CD14-positive monocyte (primary cell): ENCODE measurements around the gene TJP3. TPM values are rescaled to one million over a fixed set of nuclear protein-coding genes. Genes with fewer than 3 reads are reported as not detected.

Source experiments
- DNase-seq, 3 donors: peaks; one replicate each; pipeline ENCODE4 v3.0.0-alpha.2; 2011 to 2022
- H2AFZ ChIP-seq: 2 replicates; pipeline ENCODE4 v1.6.0; 2012; ENCODE audit warnings: mild to moderate bottlenecking, low read depth, low read length, inconsistent platforms; ENCODE audit not compliant: insufficient read depth, poor library complexity, severe bottlenecking
- H3K27ac ChIP-seq, 2 donors: 1 replicate in 1 of 2; 2 replicates in 1 of 2; pipeline ENCODE4 v1.5.1; 2012 to 2013; ENCODE audit warnings: low read length in 2 of 2, control low read depth in 1 of 2, inconsistent platforms in 1 of 2, low read depth in 1 of 2, mild to moderate bottlenecking in 1 of 2
- H3K27me3 ChIP-seq, 2 donors: one replicate each; pipeline versions ENCODE4 v1.6.0 to v1.6.1; 2011 to 2013; ENCODE audit warnings: low read length in 2 of 2; ENCODE audit not compliant: control insufficient read depth in 2 of 2, insufficient read depth in 2 of 2
- H3K36me3 ChIP-seq, 2 donors: replicated peaks in 1 of 2; 1 replicate in 1 of 2; 2 replicates in 1 of 2; pipeline versions ENCODE4 v1.5.1 to v1.6.1; 2012 to 2013; ENCODE audit warnings: low read length in 2 of 2, control low read depth in 1 of 2, inconsistent platforms in 1 of 2, mild to moderate bottlenecking in 1 of 2; ENCODE audit not compliant: insufficient read depth in 2 of 2, control insufficient read depth in 1 of 2
- H3K4me1 ChIP-seq, 2 donors: 1 replicate in 1 of 2; 2 replicates in 1 of 2; pipeline versions ENCODE4 v1.5.1 to v1.6.1; 2012 to 2013; ENCODE audit warnings: low read length in 2 of 2, control low read depth in 1 of 2, inconsistent platforms in 1 of 2, mild to moderate bottlenecking in 1 of 2, moderate library complexity in 1 of 2; ENCODE audit not compliant: insufficient read depth in 2 of 2, control insufficient read depth in 1 of 2
- H3K4me2 ChIP-seq: replicated peaks from 2 replicates; pipeline ENCODE3; 2012; ENCODE audit warnings: low read length, moderate library complexity, mild to moderate bottlenecking; ENCODE audit not compliant: poor library complexity, severe bottlenecking; ENCODE audit errors: extremely low read depth
- H3K4me3 ChIP-seq, 3 experiments: fragments of 200-600 bp in 1 of 3; sonication (generic) in 1 of 3; replicated peaks in 1 of 3; 1 replicate in 2 of 3; 2 replicates in 1 of 3; pipeline ENCODE4 v1.5.1; 2011 to 2013; ENCODE audit warnings: low read length in 3 of 3, mild to moderate bottlenecking in 3 of 3, control low read depth in 2 of 3, low read depth in 2 of 3, inconsistent platforms in 1 of 3, moderate library complexity in 1 of 3
- H3K79me2 ChIP-seq: 2 replicates; pipeline ENCODE4 v1.6.0; 2012; ENCODE audit warnings: mild to moderate bottlenecking, control low read depth, inconsistent platforms, low read length, moderate library complexity; ENCODE audit not compliant: insufficient read depth
- H3K9ac ChIP-seq: 2 replicates; pipeline ENCODE4 v1.6.0; 2017; ENCODE audit warnings: low read length, mild to moderate bottlenecking; ENCODE audit not compliant: insufficient read depth, poor library complexity, severe bottlenecking
- H3K9me3 ChIP-seq, 2 donors: replicated peaks in 1 of 2; 1 replicate in 1 of 2; 2 replicates in 1 of 2; pipeline versions ENCODE4 v1.5.1 to v1.6.1; 2012 to 2013; ENCODE audit warnings: low read length in 2 of 2, control low read depth in 1 of 2; ENCODE audit not compliant: control insufficient read depth in 1 of 2, insufficient read depth in 1 of 2
- H4K20me1 ChIP-seq: 2 replicates; pipeline ENCODE4 v1.6.0; 2012; ENCODE audit warnings: mild to moderate bottlenecking, low read length, control low read depth, moderate library complexity; ENCODE audit not compliant: insufficient read depth
- H3K27ac Mint-ChIP-seq, 7 donors: one replicate each; pipeline ENCODE4 v1.8.0; 2020; ENCODE audit warnings: mild to moderate bottlenecking in 7 of 7, mixed read lengths in 7 of 7, moderate library complexity in 6 of 7, inconsistent platforms in 2 of 7
- H3K27me3 Mint-ChIP-seq, 3 donors: one replicate each; pipeline ENCODE4 v1.8.0; 2021 to 2022; ENCODE audit warnings: low read depth in 3 of 3, mild to moderate bottlenecking in 3 of 3, mixed read lengths in 3 of 3, moderate library complexity in 3 of 3, inconsistent platforms in 1 of 3
- H3K36me3 Mint-ChIP-seq, 2 donors: one replicate each; pipeline ENCODE4 v1.8.0; 2020; ENCODE audit warnings: mixed read lengths in 2 of 2, inconsistent platforms in 1 of 2, mild to moderate bottlenecking in 1 of 2
- H3K4me1 Mint-ChIP-seq: one replicate; pipeline ENCODE4 v1.8.0; 2020; ENCODE audit warnings: mild to moderate bottlenecking, mixed read lengths
- H3K4me3 Mint-ChIP-seq, 2 donors: one replicate each; pipeline ENCODE4 v1.8.0; 2020; ENCODE audit warnings: mild to moderate bottlenecking in 2 of 2, mixed read lengths in 2 of 2, moderate library complexity in 1 of 2
- H3K9me3 Mint-ChIP-seq, 7 donors: one replicate each; pipeline ENCODE4 v1.8.0; 2020 to 2022; ENCODE audit warnings: mixed read lengths in 7 of 7, mild to moderate bottlenecking in 6 of 7, moderate library complexity in 6 of 7, inconsistent platforms in 2 of 7
- WGBS: methylation state at CpG from one replicate; pipeline ENCODE4 v1.1.5; 2013; ENCODE audit warnings: missing lambda C conversion rate; ENCODE audit not compliant: insufficient coverage; 5-methylcytosine and 5-hydroxymethylcytosine counted together
- intact Hi-C, 2 donors: fragments of 100-400 bp; cut with micrococcal nuclease; formaldehyde crosslinking; loops; one replicate each; pipeline versions ENCODE4 v1.15.0 to v1.15.1; 2023
- polyA plus RNA-seq, 3 donors: library from polyadenylated mRNA; depleted of rRNA in 1 of 3; unstranded in 2 of 3; stranded (reverse) in 1 of 3; fragments of 300-500 nt in 2 of 3; fragments of >200 nt in 1 of 3; fragmentation: Illumina TruSeq in 2 of 3; gene quantifications; 1 replicate in 2 of 3; 2 replicates in 1 of 3; pipeline ENCODE4 v1.2.3, GENCODE V29; 2012 to 2021
- TF ChIP-seq, protein P1 (sequence below): fragments of 200-600 bp; IDR thresholded peaks from one replicate; pipeline ENCODE4 v1.8.0; 2022; ENCODE audit warnings: antibody characterized with exemption, mild to moderate bottlenecking

TJP3 gene
- polyA plus RNA-seq, 3 donors = 0.01 TPM; not detected in 2

DNA sequence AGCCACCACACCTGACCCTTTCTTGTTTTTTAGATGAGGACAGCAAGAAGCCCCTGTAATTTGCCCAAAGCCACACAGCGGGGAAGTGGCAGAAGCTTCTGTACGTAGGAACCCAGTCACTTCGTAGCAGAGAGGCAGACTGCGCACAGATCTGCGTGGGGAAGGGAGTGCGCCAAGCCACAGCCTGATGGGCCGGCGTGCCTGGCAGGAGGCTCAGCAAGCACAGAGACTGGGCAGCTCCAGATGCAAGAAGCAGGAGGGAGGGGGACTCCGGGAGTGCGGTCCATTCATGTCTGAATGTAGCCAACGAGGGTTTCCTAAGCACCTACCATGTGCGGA is 347 bp upstream of the TJP3 start:
- no peaks in the 10 kb centered on the region for H3K36me3 ChIP-seq
- H2AFZ ChIP-seq = no peak overlapping the region
- peaks cover 17% of the 10 kb centered on the region for H3K4me1 Mint-ChIP-seq
- peaks cover 0 to 13% of the 10 kb centered on the region in 2 donors for H3K27me3 ChIP-seq
- no peaks in the 10 kb centered on the region for H3K9me3 ChIP-seq
- intact Hi-C loops = loop anchor here (5.0 kb wide), 1 partner anchor 41 kb away; no protein-coding TSS in a partner anchor
- H3K36me3 Mint-ChIP-seq = no peaks in the 10 kb centered on the region
- no peaks in the 10 kb centered on the region for H3K79me2 ChIP-seq
- no peak overlapping the region for H3K4me3 ChIP-seq
- H3K4me1 ChIP-seq = peaks cover 9 to 22% of the 10 kb centered on the region in 2 donors
- TF ChIP-seq, protein P1, sequence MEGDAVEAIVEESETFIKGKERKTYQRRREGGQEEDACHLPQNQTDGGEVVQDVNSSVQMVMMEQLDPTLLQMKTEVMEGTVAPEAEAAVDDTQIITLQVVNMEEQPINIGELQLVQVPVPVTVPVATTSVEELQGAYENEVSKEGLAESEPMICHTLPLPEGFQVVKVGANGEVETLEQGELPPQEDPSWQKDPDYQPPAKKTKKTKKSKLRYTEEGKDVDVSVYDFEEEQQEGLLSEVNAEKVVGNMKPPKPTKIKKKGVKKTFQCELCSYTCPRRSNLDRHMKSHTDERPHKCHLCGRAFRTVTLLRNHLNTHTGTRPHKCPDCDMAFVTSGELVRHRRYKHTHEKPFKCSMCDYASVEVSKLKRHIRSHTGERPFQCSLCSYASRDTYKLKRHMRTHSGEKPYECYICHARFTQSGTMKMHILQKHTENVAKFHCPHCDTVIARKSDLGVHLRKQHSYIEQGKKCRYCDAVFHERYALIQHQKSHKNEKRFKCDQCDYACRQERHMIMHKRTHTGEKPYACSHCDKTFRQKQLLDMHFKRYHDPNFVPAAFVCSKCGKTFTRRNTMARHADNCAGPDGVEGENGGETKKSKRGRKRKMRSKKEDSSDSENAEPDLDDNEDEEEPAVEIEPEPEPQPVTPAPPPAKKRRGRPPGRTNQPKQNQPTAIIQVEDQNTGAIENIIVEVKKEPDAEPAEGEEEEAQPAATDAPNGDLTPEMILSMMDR = no peak
- H3K9ac ChIP-seq = no peak overlapping the region
- no peak overlapping the region for H3K27ac ChIP-seq
- H3K27ac Mint-ChIP-seq = peak overlapping the region in 2 of 7 donors; percentile 12 to 60
- peak overlapping the region in 1 of 2 donors; percentile 53 for H3K4me3 Mint-ChIP-seq
- no peak overlapping the region for H3K4me2 ChIP-seq
- WGBS = 88% methylated on average over 12 of the region's 12 CpGs
- H3K9me3 Mint-ChIP-seq = peaks cover 0 to 2% (median 0%) of the 10 kb centered on the region in 7 donors
- peaks cover 2 to 46% (median 22%) of the 10 kb centered on the region in 3 donors for H3K27me3 Mint-ChIP-seq
- H4K20me1 ChIP-seq = no peaks in the 10 kb centered on the region
- no peak for DNase-seq

GRCh38 chr19:3710265-3710812 is 2.2 kb downstream of the TJP3 start:
- H3K27me3 ChIP-seq = peaks cover 0 to 13% of the 10 kb centered on the region in 2 donors

More at GRCh38 chr19:3710265-3710812, 2.2 kb downstream of the TJP3 start:
- Histone ChIP-seq H3K9me3 (no peaks in the 10 kb centered on the region), H3K27ac (peak overlapping the region in 1 of 2 donors; percentile 12), H3K9ac (no peak overlapping the region), H4K20me1 (no peaks in the 10 kb centered on the region), H3K79me2 (no peaks in the 10 kb centered on the region), H3K4me2 (no peak overlapping the region), H3K36me3 (no peaks in the 10 kb centered on the region), H3K4me3 (no peak overlapping the region), H2AFZ (no peak overlapping the region), H3K4me1 (peaks cover 9 to 17% of the 10 kb centered on the region in 2 donors)
- peaks cover 6 to 47% (median 20%) of the 10 kb centered on the region in 3 donors for H3K27me3 Mint-ChIP-seq
- DNase-seq = peak; percentile 80 to 96 (median 89)
- 34% methylated on average over 16 of the region's 20 CpGs for WGBS
- H3K4me3 Mint-ChIP-seq = peak overlapping the region in 1 of 2 donors; percentile 48
- intact Hi-C loops = no loop called here
- TF ChIP-seq, protein P1 = no peak
- peaks cover 0 to 2% (median 0%) of the 10 kb centered on the region in 7 donors for H3K9me3 Mint-ChIP-seq
- H3K4me1 Mint-ChIP-seq = peaks cover 21% of the 10 kb centered on the region
- H3K36me3 Mint-ChIP-seq = no peaks in the 10 kb centered on the region
- peak overlapping the region; percentile 37 to 89 (median 72) for H3K27ac Mint-ChIP-seq
